ENCODE data around the gene SS18.

Gene SS18

DNA sequence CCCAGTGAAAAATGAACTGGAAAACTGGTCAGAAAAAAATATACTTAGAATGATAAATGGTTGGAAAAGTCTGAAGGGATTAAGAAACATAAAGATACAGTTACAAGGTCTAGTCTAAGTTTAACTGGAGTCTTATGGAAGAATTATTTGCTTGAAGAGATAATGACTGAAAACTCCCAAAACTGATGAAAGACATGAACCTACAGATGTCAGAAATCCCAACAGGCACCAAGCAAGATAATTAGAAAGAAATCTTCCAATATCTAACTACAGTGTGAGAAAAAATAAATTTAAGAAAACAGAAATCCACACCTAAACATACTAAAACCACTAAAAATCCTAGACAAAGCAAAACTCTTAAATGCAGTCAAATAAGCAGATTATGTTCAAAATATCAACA lies 19.4 kb downstream of the SS18 start:
- no peak for DNase-seq

DNA sequence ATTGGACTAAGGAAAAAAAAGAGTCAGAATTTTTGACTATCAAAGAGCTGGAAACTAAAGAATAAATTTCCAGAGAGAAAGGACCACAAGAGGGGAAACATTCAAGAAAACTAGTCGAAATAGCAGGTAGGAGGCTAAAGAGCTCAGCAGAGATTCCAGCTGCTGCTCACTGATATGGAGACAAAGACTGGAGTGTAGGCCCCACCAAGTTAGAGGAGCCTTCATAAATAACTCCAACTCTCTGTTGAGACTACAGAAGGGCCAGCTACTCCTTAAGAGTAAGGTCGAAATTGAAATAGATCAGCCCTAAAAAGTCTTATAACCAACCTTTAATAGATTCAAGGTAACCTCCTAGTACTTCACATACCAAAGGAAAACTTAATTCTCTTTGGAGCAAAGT lies 31.1 kb downstream of the SS18 start:
- DNase-seq, result peak; percentile 33

DNA sequence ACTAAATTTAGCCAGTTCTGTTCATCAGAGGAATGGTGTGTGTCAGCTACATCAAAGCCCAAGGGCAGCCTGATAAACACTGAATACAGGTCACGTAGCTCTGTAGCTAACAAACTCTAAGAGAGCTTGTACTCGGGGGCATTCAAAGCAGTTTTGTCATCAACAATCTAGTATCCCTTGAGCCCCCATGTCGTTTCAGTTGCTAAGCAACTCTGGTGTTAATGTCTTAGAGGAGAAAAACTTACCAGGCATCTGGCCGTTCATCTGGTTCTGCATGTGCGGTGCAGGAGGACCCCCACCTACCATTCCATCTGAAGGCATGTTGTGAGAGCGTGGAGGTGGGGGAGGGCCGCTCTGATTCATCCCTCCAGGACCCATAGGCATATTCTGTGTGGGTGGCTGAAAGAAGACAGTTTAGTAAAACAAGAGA lies 33.1 kb downstream of the SS18 start:
- no peak for DNase-seq

DNA sequence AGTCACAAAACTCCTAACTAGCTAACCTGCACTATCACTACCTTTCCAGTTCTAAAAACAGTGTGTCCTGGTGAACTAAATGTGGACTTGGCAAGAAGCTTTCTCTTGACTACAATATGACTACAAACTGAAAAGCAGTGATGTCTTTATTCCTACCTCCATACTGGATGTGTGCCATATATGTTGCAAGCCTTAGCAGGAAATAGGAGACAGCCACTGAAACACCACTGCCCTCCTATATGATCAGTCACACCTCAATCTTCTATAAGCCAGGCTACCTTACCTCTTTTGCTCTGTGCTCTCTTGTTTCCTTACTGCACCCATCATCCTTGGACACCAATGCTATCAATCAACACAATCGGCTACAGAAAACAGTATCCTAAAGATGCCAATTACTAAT lies 34.1 kb downstream of the SS18 start:
- DNase-seq, result no peak

DNA sequence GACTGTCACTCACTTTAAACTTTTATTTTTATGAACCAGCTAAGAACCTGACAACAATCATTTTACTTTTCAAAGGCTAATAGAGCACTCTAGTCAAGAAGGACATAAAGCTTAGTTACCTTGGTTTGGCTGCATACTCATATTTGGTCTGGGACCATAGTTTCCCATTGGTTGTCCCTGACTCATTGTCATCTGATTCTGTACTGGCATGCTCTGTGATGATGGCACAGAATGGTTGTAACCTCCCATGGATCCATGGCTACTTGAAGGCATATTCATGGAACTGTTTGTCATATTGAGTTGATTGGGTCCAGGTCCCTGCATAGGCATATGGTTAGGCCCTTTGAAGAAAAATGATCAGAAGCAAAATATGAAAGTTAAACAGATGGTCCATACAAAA lies 37.9 kb downstream of the SS18 start:
- DNase-seq, result no peak

DNA sequence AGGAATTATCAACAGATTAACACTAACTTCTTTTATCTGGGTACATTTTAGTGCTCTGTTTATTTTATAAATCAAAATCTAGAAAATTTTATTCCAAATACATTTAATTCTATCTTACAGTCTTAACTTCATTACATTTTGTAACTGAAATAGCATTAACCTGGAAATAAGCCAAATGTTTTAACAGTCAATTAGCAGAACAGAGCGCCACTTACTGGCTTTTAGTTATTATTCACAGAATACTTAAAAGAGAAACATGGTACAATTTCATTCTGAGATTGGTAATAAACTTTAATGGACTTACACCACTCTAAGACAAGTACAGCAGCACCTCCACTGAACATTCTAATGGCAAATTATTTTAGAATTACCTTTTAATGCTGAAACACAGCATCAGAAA lies 38.6 kb downstream of the SS18 start:
- DNase-seq, result peak; percentile 60

DNA sequence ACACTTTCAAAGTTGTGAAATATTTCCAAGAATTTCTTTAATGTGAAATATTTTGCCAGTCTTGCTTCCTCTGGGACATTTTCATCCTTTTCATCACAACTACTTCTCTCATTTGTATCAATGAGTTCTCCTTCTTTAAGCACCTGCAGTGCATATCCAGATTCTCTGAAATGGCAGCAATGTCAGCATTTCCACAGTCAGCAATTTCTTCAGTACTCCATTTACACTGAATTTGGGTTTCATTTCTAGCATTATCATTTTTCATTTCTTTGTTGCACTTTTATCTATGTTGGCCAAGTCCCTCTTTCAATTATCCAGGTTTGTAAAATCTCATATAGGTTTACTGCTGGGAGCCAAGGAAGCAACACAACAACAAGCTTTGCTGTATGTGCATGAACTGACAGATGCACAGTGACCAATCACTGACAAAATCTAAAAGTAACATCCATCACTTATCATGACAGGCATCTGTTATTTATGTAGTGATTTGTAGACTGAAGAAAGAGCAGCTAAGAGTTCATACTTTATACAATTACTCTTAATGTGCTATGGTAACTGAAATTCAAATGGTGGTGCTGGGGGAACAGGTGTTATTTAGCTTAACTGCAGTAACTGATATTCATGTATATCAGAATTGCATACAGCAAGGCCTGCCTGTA lies 43.9 kb downstream of the SS18 start:
- DNase-seq, result no peak

DNA sequence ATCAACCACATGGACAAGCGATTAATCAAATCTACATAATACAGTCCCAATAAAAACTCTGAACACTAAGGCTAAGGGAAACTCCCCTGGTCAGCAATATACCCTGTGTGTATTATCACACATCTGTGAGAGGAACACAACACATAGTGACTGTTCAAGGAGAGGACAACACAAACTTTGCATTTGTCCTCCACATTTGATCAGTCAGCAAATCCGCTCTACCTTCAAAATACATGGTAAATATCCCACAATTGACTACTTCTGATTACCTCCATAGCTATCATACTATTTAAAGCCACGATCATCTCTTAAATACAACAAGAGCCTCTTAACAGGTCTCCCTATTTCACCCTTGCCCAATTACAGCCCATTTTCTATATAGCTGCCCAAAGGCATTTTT lies 45.6 kb downstream of the SS18 start:
- DNase-seq, result no peak

DNA sequence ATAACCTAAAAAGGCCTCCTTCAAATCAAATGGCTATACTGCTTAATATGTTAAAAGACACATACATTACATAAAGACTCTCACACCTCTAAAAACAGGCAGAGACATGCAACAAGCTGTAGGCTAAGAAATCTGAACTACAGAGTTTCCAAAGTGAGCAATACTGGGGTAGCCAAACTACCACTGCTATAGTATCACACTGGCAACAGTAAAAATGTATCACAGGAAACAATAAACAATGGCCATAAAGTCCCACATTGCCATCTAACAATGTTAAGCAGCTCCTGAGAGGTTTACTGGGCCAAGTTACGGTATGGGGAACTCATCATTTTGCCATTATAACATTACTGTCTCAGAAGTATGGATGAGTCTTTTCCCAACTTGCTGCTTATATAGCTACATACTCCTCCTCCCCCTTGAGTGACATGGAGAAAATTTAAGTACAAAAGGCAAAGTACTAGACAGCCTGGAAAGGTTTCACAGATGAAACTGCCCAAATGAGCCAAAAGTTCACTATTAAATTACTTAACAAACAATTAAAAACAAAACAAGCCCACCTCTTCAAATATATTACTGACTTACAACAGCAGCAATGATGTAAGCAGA lies 50.3 kb downstream of the SS18 start:
- no peak for DNase-seq

DNA sequence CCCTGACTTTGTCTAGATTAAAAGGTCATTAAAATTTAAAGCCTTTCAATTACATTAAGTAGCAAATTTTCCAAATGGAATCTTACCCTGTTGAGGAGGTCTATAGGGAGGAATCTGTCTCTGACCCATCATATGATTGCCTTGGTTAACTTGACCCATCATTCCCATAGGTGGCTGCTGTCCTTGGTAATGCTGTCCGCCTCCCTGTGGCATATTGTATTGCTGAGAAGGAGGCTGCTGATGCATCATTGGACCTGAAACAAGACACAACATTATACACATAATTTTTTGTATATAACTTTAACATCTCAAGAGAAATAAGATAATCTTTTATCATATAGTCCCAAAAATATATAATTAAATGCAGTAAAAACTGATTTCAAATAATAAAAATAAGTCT lies 51.2 kb downstream of the SS18 start:
- DNase-seq, result no peak

DNA sequence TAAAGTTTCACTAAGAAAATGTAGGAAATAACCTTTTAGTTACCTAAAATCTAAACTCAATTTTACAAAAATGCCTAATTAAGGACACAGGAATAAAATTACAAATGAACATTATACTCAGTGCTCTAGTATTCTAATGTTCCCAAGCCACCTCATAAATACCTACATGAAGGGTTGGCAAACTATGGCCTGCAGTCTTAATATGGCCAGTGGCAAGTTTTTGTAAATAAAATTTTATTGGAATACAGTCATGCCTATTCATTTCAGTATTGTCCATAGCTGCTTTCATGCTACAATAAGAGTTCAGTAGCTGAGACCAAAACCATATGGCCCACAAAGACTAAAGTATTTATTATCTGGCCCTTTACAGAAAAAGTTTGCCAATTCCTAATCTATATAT lies 53.8 kb downstream of the SS18 start:
- no peak for DNase-seq

DNA sequence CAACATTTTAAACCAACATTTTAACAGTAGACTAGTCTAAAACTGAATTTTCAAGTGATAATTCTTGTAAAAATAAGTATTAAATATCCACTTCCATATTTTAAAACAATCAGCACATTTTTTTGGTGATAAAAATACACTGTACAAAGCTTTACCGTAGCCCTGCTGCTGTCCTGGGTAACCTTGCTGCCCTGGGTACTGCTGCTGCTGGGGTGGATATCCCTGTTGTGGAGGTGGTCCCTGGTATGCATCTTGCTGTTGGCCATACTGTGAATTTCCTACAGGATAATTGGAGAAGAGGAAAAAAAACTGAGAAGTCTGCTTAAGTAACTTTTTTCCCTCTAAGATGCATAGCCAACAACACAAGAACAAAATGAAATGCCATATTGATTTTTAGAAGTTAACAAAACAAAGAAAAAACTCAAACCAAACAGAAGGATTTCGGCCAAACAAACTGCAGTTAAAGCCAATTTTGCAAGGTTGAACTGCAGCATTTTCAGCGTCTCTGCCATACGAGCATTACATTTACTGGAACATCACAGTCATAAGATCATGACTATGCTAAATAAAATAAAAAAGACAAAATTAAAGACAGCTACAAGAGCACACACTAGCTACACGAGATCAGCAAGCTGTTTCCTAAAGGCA lies 55.4 kb downstream of the SS18 start:
- no peak for DNase-seq

DNA sequence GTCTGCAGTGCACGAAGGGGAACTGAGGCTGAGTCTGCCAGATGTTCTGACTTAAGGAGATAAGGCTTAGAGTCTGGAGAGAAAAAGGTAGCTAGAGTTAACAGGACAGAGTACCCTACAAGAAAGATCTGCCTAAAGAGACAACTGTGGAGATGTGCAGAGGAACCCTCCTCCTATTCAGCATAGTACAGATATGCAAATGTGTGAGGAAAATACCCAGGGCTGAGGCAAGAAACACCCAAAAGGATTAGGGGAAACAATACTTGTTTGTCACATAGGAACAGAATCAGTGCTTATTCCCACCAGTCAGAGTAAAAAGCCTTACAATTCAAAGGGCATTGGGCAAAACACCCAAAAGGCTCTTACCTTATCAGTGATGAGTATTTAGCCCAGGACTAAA lies 67.8 kb downstream of the SS18 start:
- peak; percentile 46 for DNase-seq

DNA sequence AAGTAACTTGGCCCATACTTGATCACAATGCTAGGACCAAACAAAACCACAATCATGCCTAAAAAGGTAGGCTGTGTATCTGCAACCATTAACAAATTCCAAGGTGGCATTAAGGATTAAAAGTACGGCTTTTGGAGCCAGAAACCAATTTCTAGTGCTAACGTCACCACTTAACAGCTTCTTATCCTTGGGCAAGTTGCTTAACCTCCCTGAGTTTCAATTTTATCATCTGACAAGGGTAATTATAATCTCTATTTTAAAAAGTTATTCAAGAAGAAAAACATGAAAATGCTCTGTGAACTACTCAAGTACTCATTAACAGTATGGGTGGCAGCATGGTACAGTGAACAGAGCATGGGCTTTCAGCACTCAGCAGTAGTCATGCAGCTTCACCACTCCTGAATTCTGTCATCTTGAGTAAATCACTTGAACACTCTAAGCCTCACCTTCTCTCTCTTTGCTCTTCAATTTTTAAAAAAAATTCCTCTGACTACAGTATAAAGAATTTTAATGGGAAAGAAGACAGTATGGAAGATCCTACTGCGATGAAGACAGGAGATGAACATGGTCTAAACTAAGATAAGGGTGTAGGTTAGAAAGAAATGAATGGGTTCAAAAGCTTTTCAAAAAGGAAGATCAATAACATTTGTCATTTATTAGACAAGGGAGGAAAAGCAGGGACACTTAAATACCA lies 69.2 kb downstream of the SS18 start:
- no peak for DNase-seq

DNA sequence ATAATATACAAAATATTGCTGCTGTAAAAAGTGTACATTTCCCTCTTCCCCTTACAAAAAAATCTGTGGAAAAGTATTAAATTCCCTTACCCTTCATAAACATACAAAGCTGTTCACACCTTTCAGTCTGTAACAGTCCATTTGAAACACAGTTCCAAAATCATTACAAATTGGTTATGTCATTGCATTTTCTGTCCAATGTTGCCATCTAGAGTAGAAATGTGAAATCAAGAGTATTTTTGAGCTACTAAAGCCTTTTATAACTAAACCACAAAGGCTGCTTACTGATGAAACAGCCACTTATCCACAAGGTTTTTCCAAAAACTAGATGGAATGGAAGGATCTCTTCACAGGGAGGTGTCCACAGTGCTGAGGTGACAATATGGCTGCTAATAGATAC lies 72.5 kb downstream of the SS18 start:
- peak; percentile 78 for DNase-seq

DNA sequence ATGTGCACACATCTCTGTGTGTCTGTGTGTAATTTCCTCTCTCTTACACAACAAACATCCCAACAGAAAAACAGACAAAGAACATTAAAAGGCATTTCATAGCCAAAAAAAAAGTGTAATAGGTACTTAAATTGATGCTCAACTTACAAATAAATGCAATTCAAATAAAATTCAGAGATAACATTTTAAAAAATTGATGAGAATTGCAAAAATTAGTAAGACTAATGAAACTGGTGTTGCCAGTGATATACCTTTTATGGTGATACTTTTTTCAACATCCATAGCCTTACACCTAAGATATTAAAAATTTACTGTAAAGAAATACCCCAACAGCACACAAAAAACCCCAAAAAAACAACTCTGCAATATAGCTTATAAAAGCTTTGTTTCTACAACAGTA lies 76.0 kb downstream of the SS18 start:
- no peak for DNase-seq

DNA sequence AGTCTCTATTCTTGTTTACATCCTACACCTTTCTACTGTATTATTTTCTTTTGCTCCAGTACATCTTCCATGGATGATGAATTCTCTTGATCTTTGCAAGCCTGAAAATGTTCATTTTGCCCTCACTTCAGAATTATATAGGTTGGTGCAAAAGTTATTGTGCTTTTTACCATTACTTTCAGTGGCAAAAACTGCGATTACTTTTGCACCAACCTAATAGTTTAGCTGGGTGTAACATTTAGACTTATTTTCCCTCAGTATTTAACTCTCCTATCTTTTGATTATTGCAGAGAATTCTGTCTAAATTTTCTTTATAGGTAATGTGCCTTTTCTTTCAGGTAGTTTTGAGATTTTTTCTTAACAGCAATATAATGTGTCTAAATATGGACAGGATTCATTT lies 81.8 kb downstream of the SS18 start:
- no peak for DNase-seq

DNA sequence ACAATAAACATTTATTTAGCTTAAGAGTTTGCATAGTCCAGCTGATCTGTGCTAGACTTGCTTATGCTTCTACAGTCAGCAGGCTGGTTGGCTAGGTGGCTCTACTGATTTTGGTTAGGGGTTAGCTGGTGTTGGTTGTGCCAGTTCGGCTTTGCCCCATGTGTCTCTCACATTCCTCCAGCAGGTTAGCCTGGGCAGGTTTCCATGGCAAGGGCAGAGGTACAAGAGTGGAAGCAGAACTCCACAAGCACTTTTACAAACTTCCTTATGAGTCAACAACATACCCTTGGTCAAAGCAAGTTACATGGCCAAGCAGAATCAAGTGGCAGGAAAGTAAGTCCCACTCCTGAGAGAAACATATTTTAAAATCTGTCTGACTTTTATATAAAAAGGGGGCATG lies 82.3 kb downstream of the SS18 start:
- no peak for DNase-seq

DNA sequence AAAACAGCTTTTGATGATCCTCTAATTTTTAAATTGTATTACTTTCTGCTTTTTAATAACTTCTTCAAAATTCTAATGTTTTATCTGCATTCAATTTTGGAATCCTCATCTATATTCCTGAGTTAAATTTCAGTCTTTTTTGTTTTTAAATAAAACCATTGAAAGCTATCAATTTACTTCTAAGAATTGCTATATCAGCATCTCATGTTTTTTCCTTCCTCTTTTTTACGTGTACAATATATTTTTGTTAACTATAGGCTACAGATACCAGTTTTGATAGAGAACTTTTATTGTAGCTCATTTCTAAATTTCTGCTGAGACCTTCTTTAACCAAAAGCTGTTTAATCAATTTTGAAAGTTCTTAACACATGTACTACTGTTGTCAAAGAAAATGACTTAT lies 84.5 kb downstream of the SS18 start:
- no peak for DNase-seq

DNA sequence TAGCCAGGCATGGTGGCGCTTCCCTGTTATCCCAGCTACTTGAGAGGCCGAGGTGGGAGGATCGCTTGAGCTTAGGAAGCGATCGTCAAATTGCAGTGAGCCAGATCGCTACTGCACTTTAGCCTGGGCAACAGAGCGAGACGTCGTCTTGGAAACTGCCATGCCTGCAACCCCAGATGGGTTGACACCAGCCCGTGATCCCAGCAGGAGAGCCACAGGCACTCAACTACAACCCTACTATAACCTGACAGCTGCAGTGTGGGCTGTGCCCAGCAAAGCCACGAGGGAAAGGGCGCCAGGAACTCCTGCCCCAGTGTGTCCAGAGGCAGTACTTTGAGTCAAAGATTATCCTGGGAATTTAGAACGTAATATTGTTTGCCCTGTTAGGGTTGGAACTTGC lies 85.6 kb downstream of the SS18 start:
- no peak for DNase-seq

DNA sequence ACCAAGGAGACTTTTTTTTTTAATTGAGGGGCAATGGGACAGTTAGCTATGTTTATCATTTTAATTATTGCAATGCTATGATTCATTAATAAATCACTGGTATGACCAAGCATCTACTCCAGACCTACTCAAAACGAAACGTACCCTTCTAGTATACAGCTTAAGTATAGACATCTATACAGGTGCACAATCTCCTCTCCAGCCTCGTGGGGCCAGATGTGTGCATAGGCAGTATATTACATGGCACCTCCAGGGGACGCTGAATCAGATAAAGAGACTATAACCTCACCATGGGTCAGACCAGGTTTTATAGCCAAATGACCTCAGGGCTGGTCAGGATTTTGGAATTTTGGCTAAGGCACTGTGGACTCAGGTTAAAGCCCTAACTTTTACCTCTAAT lies 86.6 kb downstream of the SS18 start:
- no peak for DNase-seq

DNA sequence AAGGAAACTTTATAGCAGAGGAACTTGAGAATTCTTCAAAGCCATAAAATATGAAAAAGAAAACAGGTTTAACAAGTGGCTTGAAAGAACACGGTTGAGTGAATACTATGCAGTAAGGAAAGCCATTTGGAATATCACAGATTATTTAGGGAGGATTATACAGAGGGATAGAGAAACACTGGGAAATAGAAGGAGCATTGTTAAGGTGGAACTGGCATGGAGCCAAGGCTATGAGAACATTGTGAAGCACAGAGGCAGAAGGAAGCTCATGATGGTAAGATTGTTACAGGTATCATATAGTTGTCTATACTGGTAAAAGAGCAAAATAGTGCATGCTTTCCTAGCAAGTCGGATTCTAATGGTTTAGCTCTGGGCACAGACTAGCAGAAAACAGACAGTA lies 87.1 kb downstream of the SS18 start:
- peak; percentile 46 for DNase-seq

DNA sequence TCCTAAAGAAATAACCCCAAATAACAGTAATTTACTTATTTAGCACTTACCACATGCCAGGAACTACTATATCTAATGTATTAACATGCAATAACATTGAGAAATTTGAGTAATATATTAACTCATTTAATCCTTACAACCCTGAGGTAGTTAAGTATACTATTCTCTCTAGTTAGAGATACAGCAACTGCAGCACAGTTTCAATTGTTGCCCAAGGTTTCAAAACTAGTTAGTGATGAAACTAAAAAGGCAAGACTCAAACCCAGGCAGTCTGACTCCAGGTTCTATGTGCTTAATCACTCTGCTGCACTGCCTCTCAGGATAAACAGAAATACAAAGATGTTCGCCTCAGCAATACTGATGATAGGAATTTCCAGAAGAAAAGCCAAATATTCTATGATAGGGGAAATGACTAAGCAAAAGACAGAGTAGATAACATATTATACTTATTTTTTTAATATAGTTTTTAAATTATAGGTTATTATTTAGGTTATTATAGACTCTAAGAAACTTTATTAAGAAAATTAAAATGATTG lies 88.0 kb downstream of the SS18 start:
- DNase-seq, result peak; percentile 85

DNA sequence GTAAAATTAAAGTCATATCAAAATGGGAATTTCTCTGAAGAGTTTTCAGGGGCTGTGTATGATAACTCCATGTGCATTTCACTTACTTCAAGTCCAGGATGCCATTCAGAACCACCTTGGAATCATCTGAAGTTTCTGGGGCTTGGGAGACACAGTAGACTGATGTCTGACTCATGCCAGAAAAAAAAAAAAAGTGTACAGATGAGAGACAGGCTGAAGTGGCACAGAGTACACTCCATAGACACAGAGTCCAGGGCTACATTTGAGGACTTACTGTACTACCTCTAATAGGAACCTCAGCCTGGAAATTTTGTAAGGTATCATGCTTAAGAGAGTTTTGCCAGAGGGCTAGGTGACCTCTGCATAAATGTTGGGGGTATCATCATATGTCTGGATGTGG lies 92.0 kb downstream of the SS18 start:
- DNase-seq, result no peak
